Measurements from ENCODE around the gene LSM10.

DNA sequence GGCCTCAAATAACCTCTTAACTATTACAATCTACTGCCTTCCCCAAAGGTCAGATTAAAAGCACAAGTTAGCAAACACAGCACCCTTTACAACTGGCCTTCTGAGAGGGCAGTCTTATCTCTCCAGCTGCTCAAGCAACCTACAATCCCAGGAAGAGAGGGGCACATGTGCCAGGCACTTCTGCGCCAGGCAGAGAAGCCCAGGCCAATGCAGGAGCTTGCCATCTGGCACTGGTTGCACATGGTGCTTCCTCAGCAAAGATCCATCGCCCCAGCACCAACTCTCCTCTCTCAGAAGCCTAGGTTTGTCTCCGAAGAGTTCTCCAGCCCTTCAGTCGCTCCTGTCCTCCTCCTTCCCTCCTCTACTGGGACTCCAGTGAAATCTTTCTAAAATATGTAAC lies 14.5 kb downstream of the LSM10 start:
- TF ChIP-seq, protein P1, sequence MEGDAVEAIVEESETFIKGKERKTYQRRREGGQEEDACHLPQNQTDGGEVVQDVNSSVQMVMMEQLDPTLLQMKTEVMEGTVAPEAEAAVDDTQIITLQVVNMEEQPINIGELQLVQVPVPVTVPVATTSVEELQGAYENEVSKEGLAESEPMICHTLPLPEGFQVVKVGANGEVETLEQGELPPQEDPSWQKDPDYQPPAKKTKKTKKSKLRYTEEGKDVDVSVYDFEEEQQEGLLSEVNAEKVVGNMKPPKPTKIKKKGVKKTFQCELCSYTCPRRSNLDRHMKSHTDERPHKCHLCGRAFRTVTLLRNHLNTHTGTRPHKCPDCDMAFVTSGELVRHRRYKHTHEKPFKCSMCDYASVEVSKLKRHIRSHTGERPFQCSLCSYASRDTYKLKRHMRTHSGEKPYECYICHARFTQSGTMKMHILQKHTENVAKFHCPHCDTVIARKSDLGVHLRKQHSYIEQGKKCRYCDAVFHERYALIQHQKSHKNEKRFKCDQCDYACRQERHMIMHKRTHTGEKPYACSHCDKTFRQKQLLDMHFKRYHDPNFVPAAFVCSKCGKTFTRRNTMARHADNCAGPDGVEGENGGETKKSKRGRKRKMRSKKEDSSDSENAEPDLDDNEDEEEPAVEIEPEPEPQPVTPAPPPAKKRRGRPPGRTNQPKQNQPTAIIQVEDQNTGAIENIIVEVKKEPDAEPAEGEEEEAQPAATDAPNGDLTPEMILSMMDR (IDR thresholded peaks at IDR 0.05): no peak
- no peak for TF ChIP-seq EP300 (IDR thresholded peaks at IDR 0.05)
